Common myeloid progenitor, CD34-positive (primary cell): ENCODE results near the gene MAL.
A peak's percentile ranks its signal among the peaks of the same experiment; 100 is the strongest.

ENCODE experiments used
- CTCF ChIA-PET: fragments of 350-600 bp; sonication (Branson Sonifier 250); formaldehyde crosslinking; loops from one replicate; lab custom pipeline; 2021; ENCODE audit warnings: antibody characterized with exemption; lab: Charles Lee
- POLR2A ChIA-PET: fragments of 350-600 bp; sonication (Branson Sonifier 250); formaldehyde crosslinking; loops from one replicate; lab custom pipeline; 2021; ENCODE audit warnings: antibody characterized with exemption; lab: Charles Lee
- DNase-seq, 3 donors: peaks; one replicate each; pipeline versions ENCODE4 v3.0.0 to v3.0.0-alpha.2; 2013
- H3K27ac ChIP-seq, 2 experiments: 1 replicate in 1 of 2; 2 replicates in 1 of 2; pipeline ENCODE4 v1.7.0; 2013; ENCODE audit warnings: inconsistent platforms in 2 of 2, low read length in 2 of 2, mild to moderate bottlenecking in 2 of 2, low read depth in 1 of 2, moderate library complexity in 1 of 2; ENCODE audit not compliant: severe bottlenecking in 2 of 2, insufficient read depth in 1 of 2, poor library complexity in 1 of 2
- H3K27me3 ChIP-seq, 5 experiments: replicated peaks in 2 of 5; 1 replicate in 3 of 5; 2 replicates in 2 of 5; pipeline versions ENCODE4 v1.6.1 to v1.7.0; 2013; ENCODE audit warnings: low read length in 4 of 5, mild to moderate bottlenecking in 2 of 5, moderate library complexity in 2 of 5, inconsistent platforms in 1 of 5; ENCODE audit not compliant: insufficient read depth in 5 of 5, control insufficient read depth in 4 of 5
- H3K36me3 ChIP-seq, 4 experiments: 1 replicate in 2 of 4; 2 replicates in 2 of 4; pipeline versions ENCODE4 v1.6.1 to v1.7.0; 2013; ENCODE audit warnings: low read length in 3 of 4, control low read depth in 1 of 4, mild to moderate bottlenecking in 1 of 4; ENCODE audit not compliant: control insufficient read depth in 4 of 4, insufficient read depth in 4 of 4
- H3K4me1 ChIP-seq, 4 experiments: 1 replicate in 3 of 4; 2 replicates in 1 of 4; pipeline versions ENCODE4 v1.6.1 to v1.7.1; 2013; ENCODE audit warnings: low read length in 3 of 4, mild to moderate bottlenecking in 3 of 4, control low read depth in 1 of 4, inconsistent platforms in 1 of 4, moderate library complexity in 1 of 4; ENCODE audit not compliant: control insufficient read depth in 4 of 4, insufficient read depth in 4 of 4; ENCODE audit errors: control extremely low read depth in 1 of 4
- H3K4me3 ChIP-seq, 7 experiments: 1 replicate in 4 of 7; 2 replicates in 3 of 7; pipeline versions ENCODE4 v1.5.1 to v1.7.0; 2013; ENCODE audit warnings: mild to moderate bottlenecking in 7 of 7, low read length in 6 of 7, moderate library complexity in 6 of 7, inconsistent platforms in 2 of 7, low read depth in 2 of 7, control low read depth in 1 of 7; ENCODE audit not compliant: insufficient read depth in 4 of 7, control insufficient read depth in 1 of 7; ENCODE audit errors: extremely low read depth in 1 of 7
- H3K9me3 ChIP-seq, 5 experiments: 1 replicate in 4 of 5; 2 replicates in 1 of 5; pipeline versions ENCODE4 v1.6.1 to v1.7.1; 2013; ENCODE audit warnings: low read length in 4 of 5, mild to moderate bottlenecking in 2 of 5, inconsistent platforms in 1 of 5, low read depth in 1 of 5, moderate library complexity in 1 of 5; ENCODE audit not compliant: control insufficient read depth in 4 of 5, insufficient read depth in 2 of 5; ENCODE audit errors: control extremely low read depth in 1 of 5
- WGBS: methylation state at CpG from one replicate; pipeline ENCODE4 v1.1.5; 2013; ENCODE audit not compliant: insufficient coverage; 5-methylcytosine and 5-hydroxymethylcytosine counted together

MAL gene

DNA sequence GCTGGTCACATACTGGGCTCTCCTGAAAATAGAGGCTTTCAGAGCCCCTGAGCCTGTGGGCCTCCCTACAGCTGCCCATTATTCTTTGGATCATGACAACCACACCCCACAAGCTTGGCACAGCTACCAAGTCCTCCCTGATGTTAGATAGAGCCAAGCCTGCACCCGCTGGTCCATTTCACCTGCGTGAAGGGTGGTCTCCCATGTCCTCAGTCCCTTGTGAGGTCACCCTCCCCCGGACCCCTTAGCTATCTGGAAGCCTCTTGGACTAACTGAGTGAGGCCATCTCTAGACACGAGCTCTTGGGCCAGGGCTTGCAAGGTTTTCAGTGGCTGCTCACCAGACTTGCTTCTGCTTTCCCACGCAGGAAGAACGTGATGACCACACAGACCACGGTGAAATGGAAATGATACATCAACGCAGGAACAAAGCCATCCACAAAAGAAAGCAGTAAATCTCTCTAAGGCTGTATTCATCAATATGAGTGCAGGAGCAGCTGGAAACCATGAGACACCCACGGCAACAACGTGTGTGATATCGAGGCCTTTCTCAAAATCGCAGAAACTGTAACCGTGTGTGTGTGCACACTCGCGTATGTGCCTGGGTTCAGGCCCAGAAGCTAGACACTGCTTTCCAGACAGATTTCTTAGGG is 10.1 kb upstream of the MAL start:
- WGBS, result 70% methylated on average over 14 of the region's 15 CpGs
- ChIA-PET POLR2A (no interaction called here), CTCF (interaction anchor here (0.5 to 4.1 kb wide), 4 partner anchors 8 to 63 kb away, joined by 3 to 20 read pairs (median 12); no protein-coding TSS in a partner anchor)
- peak in 2 of 3 donors; percentile 56 to 68 for DNase-seq
- Histone ChIP-seq H3K9me3 (no peaks in the 10 kb centered on the region), H3K36me3 (no peaks in the 10 kb centered on the region), H3K4me1 (peaks cover 3 to 37% (median 24%) of the 10 kb centered on the region in 4 experiments), H3K27me3 (no peaks in the 10 kb centered on the region), H3K4me3 (no peak overlapping the region), H3K27ac (no peak overlapping the region)

- Histone ChIP-seq H3K9me3 (no peaks in the 10 kb centered on the region), H3K36me3 (no peaks in the 10 kb centered on the region), H3K27ac (no peak overlapping the region), H3K4me1 (peaks cover 3 to 37% (median 24%) of the 10 kb centered on the region in 4 experiments), H3K4me3 (no peak overlapping the region), H3K27me3 (no peaks in the 10 kb centered on the region)
- ChIA-PET POLR2A (no interaction called here), CTCF (interaction anchor here (1.0 kb wide), 1 partner anchor 13 kb away, joined by 3 read pairs; no protein-coding TSS in a partner anchor)
- over 99% methylated on average over 9 of the region's 9 CpGs for WGBS
- DNase-seq, result no peak
Observed at GRCh38 chr2:95016616-95017015, 8.9 kb upstream of the MAL start.

DNA sequence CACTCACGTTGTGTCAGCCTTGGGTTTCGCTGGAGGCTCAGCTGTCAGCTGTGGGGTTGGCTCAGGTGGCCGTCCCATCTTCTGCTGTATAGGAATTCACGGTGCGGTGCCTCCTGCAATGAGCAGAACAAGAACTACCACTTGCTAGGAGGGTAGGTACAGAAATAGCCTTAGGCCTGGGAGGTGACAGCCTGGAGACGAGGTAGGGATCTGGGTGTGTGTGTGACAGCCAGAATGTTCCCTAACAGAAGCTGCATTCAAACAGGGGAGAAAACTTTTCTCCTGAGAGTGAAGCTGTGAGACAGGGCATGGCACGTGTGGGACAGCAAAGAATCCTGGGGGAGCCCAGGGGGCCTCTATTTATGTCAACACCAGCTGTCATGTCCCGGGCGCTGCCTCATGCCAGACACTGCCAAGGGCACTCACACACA is 8.4 kb upstream of the MAL start:
- Histone ChIP-seq H3K36me3 (no peaks in the 10 kb centered on the region), H3K27ac (no peak overlapping the region), H3K4me3 (no peak overlapping the region), H3K4me1 (peaks cover 3 to 34% (median 22%) of the 10 kb centered on the region in 4 experiments), H3K27me3 (no peaks in the 10 kb centered on the region), H3K9me3 (no peaks in the 10 kb centered on the region)
- DNase-seq, result no peak
- ChIA-PET CTCF (interaction anchor here (1.0 kb wide), 1 partner anchor 13 kb away, joined by 3 read pairs; no protein-coding TSS in a partner anchor), POLR2A (no interaction called here)
- WGBS, result 95% methylated on average over 9 of the region's 9 CpGs

DNA sequence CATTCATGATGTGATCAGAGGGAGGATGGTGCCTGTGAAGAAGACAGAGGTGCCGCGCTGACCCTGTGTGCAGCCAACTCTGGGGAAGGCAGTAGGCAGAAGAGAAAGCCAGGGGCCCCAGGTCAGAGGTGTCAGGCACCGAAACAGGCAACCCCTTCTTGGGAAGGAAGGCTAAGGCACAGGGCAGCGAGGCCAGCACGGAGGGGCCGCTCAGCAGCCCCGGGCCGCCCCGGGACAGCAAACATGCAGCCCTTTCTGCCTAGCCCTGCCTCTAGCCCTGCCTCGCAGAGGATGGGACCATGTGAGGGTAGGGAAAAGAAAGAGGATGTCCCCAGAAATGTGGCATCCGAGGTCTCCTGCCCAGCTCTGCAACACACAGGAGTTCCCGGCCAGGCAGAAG is 7.7 kb upstream of the MAL start:
- ChIA-PET POLR2A (no interaction called here), CTCF (no interaction called here)
- Histone ChIP-seq H3K27ac (no peak overlapping the region), H3K9me3 (no peaks in the 10 kb centered on the region), H3K4me1 (peaks cover 0 to 30% (median 19%) of the 10 kb centered on the region in 4 experiments), H3K4me3 (no peak overlapping the region), H3K36me3 (no peaks in the 10 kb centered on the region), H3K27me3 (peaks cover 0 to 4% (median 0%) of the 10 kb centered on the region in 5 experiments)
- no peak for DNase-seq
- WGBS, result 92% methylated on average over 11 of the region's 12 CpGs

DNA sequence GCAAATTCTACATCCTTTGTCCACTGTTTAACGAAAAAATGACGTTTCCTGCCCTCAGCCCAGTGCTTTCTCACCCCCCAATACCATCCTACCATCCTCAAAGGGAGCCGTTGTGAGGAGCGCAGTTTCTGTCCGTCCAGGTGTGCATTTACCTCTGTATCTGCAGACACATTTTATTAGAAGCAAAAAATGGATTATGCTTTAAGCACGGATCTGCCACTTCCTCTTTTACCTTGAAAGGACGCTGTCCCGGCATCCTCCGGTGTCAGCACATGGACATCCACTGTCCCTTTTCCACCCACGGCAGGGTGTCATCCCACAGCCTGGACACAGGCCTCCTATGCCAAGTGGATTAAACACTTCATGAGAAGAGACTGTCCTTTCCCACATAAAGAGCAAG is 7.2 kb upstream of the MAL start:
- Histone ChIP-seq H3K4me1 (peaks cover 0 to 27% (median 16%) of the 10 kb centered on the region in 4 experiments), H3K27me3 (peaks cover 0 to 8% (median 0%) of the 10 kb centered on the region in 5 experiments), H3K36me3 (no peaks in the 10 kb centered on the region), H3K9me3 (no peaks in the 10 kb centered on the region), H3K4me3 (no peak overlapping the region), H3K27ac (no peak overlapping the region)
- DNase-seq, result no peak
- ChIA-PET CTCF (interaction anchor here (1.1 kb wide), 1 partner anchor 39 kb away, joined by 3 read pairs; no protein-coding TSS in a partner anchor), POLR2A (no interaction called here)
- 80% methylated on average over 10 of the region's 10 CpGs for WGBS

DNA sequence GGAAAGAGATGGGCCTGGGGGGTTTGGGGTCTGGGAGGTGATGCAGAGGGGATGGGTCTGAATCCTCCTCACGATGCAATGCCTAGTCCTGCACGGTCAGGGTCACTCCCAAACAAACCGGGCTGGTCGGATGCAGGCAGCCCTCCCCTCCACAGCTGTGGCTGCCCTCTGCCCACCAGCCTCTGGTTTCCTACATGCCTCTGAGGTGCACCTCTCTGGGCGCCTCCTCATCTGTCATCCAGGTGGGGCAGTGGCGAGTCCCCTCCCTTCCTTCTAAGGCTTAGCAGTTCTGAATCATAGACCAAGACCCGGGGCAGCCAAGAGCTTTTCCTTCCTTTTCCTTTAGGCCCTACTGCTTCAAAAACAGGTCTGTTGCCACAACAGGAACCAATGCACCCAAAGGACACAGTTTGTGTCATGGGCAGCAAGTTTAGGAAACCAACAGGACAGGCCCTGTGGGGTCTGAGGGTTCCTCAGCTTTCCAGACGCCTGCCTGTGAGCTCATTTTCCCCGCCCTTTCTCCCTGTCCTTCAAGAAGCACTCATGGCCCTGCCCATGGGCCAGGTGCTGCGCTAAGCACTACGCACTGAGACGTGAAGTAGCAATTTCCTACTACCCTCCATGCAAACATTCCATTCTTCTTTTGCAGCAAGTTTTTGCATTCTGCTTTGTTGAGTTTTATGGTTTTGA is 6.5 kb upstream of the MAL start:
- no peak for DNase-seq
- no peaks in the 10 kb centered on the region for H3K9me3 ChIP-seq
- CTCF ChIA-PET, result interaction anchor here (1.1 kb wide), 3 partner anchors 35 to 97 kb away, joined by 3 read pairs; no protein-coding TSS in a partner anchor

DNA sequence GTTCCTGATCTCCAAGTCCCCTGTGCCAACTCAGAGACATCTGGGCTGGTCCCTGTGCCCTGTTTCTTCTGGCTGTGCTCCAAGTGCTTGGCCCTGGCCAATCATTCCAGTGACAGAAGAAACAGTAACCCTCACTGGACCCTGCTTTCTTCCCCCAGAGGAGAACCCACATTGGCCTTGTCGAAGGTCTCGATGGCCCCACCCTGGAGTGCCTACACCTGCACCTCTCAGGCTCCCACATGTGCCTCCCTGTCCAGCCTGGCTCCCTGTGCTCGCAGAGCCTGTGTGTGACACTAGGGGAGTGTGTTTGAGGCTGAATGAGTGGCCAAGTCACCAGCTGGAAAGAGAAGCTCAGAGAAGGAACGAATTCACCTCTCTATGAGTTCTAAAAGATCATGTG is 5.9 kb upstream of the MAL start:
- no peaks in the 10 kb centered on the region for H3K36me3 ChIP-seq
- POLR2A ChIA-PET, result no interaction called here
- H3K4me3 ChIP-seq, result no peak overlapping the region
- H3K27ac ChIP-seq, result no peak overlapping the region
- WGBS, result 75% methylated on average over 1 of the region's 4 CpGs
- peaks cover 0 to 21% (median 6%) of the 10 kb centered on the region in 5 experiments for H3K27me3 ChIP-seq
- DNase-seq, result no peak
- CTCF ChIA-PET, result interaction anchor here (1.1 kb wide), 3 partner anchors 35 to 96 kb away, joined by 3 read pairs; no protein-coding TSS in a partner anchor
- H3K4me1 ChIP-seq, result peaks cover 0 to 18% (median 13%) of the 10 kb centered on the region in 4 experiments
- H3K9me3 ChIP-seq, result no peaks in the 10 kb centered on the region

More for the DNA sequence above, 6.5 kb upstream of the MAL start:
- WGBS, result 80% methylated on average over 7 of the region's 12 CpGs
- Histone ChIP-seq H3K4me1 (peaks cover 0 to 22% (median 13%) of the 10 kb centered on the region in 4 experiments), H3K4me3 (no peak overlapping the region), H3K36me3 (no peaks in the 10 kb centered on the region), H3K27ac (no peak overlapping the region), H3K27me3 (peaks cover 0 to 15% (median 2%) of the 10 kb centered on the region in 5 experiments)
- POLR2A ChIA-PET, result no interaction called here
